ENCODE measurements around the gene ZC3H15. TPM values are rescaled to one million over a fixed set of nuclear protein-coding genes. Genes with fewer than 3 reads are reported as not detected.
A peak's percentile ranks its signal among the peaks of the same experiment; 100 is the strongest.
"Not testable (repeated sequence)": the region's sequence is repeated elsewhere in the genome, so short reads cannot be mapped to it uniquely, and the experiment has no call there.

Gene ZC3H15
- polyA plus RNA-seq, 10 donors: 67.7 to 85.9 (median 78.2) TPM

- peak in 2 of 3 donors; percentile 15 to 16 for DNase-seq
Observed at GRCh38 chr2:186486651-186487647, 889 bp downstream of the ZC3H15 start.

GRCh38 chr2:186493564-186494085 lies 7.6 kb downstream of the ZC3H15 start:
- no peak for DNase-seq

GRCh38 chr2:186496401-186496800 lies 10.3 kb downstream of the ZC3H15 start:
- DNase-seq: no peak

DNA sequence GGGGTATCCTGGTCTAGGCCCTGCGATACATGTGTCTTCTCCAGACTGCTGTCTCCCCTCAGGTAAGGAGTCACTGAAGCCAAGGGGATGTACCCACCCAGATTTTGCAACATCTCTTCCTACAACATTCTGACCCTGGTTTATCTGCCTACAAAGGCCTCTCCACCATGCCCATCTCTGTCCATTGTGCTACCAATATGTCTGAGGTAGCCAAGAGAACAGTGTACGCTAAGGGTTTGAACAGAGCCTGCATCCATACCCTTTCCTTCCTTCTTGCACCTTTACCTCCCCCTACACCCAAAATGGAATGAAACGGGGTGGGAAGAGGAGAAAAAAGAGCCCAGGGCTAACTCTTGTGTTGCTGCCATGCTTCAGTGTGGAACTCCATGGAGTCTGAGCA lies 11.9 kb downstream of the ZC3H15 start:
- DNase-seq: no peak

- no peak for DNase-seq
Observed at GRCh38 chr2:186498834-186499233, 12.8 kb downstream of the ZC3H15 start.

GRCh38 chr2:186503827-186504606 lies 18.0 kb downstream of the ZC3H15 start:
- DNase-seq: peak in 2 of 3 donors; percentile 11 to 44

DNA sequence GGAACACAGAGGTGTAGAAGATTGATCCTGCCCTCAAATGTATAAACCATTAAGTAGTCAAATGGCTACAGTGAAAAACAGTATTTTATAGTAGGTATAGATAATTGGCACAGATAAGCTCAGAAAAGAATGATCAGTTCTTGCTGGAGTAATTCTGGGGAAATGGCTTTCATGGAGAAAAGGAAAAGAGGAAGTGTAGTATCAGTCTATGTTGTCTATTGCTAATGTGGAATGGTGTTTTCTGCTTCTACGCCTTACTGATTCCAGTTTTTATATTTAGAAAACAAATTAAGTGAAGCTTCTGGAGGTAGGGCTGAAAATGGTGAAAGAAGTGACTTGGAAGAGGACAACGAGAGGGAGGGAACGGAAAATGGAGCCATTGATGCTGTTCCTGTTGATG lies 22.2 kb downstream of the ZC3H15 start:
- DNase-seq: no peak

DNA sequence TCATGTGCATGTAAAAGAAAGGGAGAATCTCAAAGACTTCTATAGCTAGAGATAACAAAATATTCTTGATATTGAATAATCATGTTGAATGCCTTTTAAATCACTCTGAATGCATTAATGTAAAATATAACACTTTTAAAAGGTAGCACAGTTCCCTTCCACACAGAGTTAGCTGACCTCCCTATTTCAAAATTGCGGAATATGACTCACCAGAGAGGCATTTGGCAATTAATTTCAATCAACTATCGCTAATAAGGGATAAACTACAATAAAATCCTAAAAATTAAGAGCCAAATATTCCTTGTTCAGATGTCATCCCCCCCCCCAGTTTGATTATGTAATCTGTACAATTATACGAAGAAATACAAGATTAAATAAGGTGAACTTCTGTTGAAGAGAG lies 29.3 kb downstream of the ZC3H15 start:
- DNase-seq: no peak

DNA sequence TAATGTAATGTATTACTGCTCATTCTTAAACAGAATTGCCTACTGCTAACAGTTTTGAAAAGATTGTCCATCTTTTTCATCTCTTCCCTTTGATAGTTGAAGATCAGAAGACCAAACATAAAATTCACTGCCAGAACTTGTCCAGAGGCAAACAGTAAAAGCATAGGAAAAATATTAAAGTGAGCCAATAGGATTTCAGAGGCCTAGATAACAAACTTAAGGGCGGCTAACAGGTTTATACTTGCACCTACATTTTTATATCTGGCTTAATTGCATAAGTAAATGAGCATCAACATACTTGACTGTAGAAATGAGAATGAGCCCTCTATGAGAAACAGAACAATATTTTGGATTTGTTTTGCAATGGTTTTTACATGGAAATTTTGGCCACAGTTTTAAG lies 30.3 kb downstream of the ZC3H15 start:
- no peak for DNase-seq

GRCh38 chr2:186517090-186517489 lies 31.0 kb downstream of the ZC3H15 start:
- no peak for DNase-seq

GRCh38 chr2:186518291-186518690 lies 32.2 kb downstream of the ZC3H15 start:
- no peak for DNase-seq

DNA sequence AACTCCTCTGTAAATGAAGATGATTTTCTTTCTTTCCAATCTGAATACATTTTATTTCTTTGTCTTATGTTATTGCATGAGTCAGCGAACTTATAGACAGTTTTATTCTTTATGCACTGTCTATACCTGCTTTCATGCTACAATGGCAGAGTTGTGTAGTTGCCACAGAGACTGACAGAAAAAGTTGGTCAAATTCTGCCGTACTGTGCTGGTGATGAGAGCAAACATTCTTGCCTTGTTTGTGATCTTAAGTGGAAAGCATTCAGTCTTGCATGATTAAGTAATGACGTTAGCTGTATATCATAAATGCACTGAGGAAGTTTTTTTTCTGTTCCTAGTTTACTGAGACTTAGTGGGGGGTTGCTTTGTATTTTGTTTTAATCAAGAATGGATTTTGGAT lies 32.9 kb downstream of the ZC3H15 start:
- peak in 2 of 3 donors; percentile 26 to 38 for DNase-seq

GRCh38 chr2:186521570-186522153 lies 35.6 kb downstream of the ZC3H15 start:
- DNase-seq: not testable (repeated sequence)

GRCh38 chr2:186522450-186522849 lies 36.4 kb downstream of the ZC3H15 start:
- peak in 2 of 3 donors; percentile 24 to 70 for DNase-seq

DNA sequence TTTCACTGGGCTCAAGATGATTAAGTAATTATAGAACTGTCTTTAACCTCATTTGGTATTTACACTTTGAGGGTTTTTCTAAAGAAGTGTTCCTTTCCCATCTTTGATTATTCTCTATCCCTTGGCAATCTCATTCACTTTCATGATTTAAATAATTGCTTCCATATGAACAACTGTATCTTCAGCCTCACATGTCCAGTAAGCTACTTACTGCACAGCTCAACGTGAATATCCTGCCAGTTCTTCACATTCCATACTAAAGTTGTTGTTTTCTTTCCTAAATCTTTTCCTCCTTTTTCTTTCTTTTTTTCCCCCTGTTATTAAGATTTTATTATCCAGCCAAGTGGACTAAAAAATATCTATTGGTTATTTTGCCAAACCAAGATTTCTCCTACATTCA lies 37.7 kb downstream of the ZC3H15 start:
- DNase-seq: peak; percentile 38 to 72 (median 50)

GRCh38 chr2:186526281-186526680 lies 40.2 kb downstream of the ZC3H15 start:
- no peak for DNase-seq

- no peak for DNase-seq
Observed at GRCh38 chr2:186530314-186530713, 44.3 kb downstream of the ZC3H15 start.

DNA sequence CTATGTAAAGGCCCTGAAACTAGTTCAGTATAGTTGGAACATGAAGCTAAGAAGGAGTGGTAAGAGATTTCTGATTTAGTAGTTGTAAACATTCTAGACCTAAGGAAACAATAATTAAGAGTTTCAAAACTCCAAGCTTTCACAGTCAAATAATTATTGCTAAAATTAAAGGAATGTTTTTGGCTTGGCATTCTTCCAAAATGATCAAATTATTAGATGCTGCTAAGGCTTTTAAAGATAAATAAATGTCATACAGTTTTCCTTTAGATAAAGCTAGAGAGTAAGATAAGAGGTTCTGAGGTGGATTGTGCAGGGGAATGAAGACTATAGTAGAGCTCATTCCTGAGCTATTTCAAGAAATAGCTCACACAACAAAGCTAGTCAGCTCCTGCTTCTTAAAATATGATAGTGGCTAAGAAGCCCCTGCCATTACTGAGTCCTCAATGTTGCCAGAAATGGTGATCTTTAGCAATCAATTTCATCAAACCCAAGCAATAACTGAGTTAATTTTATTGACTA lies 45.3 kb downstream of the ZC3H15 start:
- DNase-seq: no peak

- DNase-seq: peak in 1 of 3 donors; percentile 16
Observed at GRCh38 chr2:186532891-186533290, 46.8 kb downstream of the ZC3H15 start.

DNA sequence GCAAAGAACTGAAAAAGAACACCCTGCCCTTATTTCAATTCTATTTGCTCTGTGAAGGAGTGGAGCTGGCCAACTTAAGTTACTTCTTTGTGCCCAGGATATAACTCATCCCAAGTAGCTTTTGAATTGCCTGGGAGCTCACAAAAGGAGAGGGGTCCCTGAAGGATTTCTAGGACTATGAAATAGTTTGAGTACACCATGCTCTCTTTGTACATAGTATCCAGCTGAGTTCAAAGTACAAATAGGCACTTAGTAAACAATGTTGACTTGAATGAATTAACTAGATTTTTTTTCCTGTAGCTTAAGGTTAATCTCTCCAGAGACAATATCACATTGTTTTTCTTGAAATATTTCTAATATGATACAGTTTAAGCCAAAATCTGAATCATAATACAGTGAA lies 47.7 kb downstream of the ZC3H15 start:
- peak in 1 of 3 donors; percentile 24 for DNase-seq

GRCh38 chr2:186534406-186534805 lies 48.3 kb downstream of the ZC3H15 start:
- DNase-seq: no peak

DNA sequence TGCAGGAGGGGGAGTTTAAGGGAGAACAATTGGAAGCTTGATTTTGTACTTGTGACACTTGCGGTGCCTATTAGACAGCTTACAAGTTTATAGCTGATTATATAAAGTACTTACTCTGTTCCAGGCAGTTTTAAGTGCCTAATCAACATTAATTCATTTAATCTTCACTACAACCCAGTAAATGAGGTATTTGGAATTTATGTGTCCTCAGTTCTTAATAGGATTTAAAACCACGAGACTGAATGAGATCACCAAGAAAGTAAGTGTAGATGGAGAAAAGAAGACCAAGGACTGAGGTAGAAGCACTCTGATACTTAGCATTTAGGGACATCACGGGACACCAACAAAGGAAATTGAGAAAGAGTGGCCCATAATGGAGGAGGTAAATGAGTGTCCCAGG lies 49.8 kb downstream of the ZC3H15 start:
- no peak for DNase-seq

Measured in muscle of back (tissue), 11 donors.